Right lobe of liver (tissue), 4 donors: ENCODE data around the gene RANBP2.

ENCODE experiments used
- POLR2A ChIP-seq: fragments of 450-650 bp; IDR thresholded peaks from one replicate; pipeline ENCODE4 v1.6.1; 2017; ENCODE audit warnings: antibody characterized with exemption, mild to moderate bottlenecking
- TF ChIP-seq, protein P1 (sequence below), 4 donors: fragments of 200-600 bp in 3 of 4; fragments of 450-650 bp in 1 of 4; IDR thresholded peaks; one replicate each; pipeline versions ENCODE4 v1.5.1 to v1.8.0; 2016 to 2022; ENCODE audit warnings: antibody characterized with exemption in 4 of 4, mild to moderate bottlenecking in 2 of 4
- donor health status: DM: no; HTN: no; CAD: no.
- donor health status: DM: no; HTN: no; CAD: no.
- donor health status: DM: no; HTN: yes; CAD: no.

DNA sequence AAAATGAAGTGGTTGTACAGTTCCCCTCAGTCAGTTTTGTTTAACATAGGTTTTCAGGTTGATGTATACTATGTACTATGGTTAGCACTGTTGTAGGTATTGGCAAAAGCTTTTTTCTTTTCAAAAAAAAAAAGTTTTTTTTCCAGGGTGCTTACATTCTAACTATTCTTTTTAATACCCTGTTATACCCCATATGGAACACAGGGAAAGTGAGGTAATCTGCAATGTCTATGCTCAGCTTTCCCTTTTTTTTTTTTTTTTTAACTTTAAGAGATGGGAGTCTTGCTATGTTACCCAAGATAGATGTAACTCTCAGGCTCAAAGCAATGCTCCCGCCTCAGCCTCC lies 66.7 kb downstream of the RANBP2 start:
- TF ChIP-seq, protein P1, sequence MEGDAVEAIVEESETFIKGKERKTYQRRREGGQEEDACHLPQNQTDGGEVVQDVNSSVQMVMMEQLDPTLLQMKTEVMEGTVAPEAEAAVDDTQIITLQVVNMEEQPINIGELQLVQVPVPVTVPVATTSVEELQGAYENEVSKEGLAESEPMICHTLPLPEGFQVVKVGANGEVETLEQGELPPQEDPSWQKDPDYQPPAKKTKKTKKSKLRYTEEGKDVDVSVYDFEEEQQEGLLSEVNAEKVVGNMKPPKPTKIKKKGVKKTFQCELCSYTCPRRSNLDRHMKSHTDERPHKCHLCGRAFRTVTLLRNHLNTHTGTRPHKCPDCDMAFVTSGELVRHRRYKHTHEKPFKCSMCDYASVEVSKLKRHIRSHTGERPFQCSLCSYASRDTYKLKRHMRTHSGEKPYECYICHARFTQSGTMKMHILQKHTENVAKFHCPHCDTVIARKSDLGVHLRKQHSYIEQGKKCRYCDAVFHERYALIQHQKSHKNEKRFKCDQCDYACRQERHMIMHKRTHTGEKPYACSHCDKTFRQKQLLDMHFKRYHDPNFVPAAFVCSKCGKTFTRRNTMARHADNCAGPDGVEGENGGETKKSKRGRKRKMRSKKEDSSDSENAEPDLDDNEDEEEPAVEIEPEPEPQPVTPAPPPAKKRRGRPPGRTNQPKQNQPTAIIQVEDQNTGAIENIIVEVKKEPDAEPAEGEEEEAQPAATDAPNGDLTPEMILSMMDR (IDR thresholded peaks at IDR 0.05) = no peak
- no peak for TF ChIP-seq POLR2A
